Testis (tissue), 3 donors: ENCODE data around the gene C4orf36. TPM values are rescaled to one million over a fixed set of nuclear protein-coding genes. Genes with fewer than 3 reads are reported as not detected.

Source experiments
- DNase-seq: peaks from one replicate; pipeline ENCODE4 v3.0.0-alpha.2; 2019
- H3K27ac ChIP-seq, 2 donors: fragments of 200-600 bp; sonication (generic); one replicate each; pipeline ENCODE4 v1.5.1; 2019
- H3K27me3 ChIP-seq: fragments of 200-600 bp; sonication (generic); one replicate; pipeline ENCODE4 v1.5.1; 2019
- H3K36me3 ChIP-seq: fragments of 200-600 bp; sonication (generic); one replicate; pipeline ENCODE4 v1.5.1; 2017; ENCODE audit warnings: low read depth; ENCODE audit errors: missing control alignments
- H3K4me1 ChIP-seq: fragments of 200-600 bp; sonication (generic); one replicate; pipeline ENCODE4 v1.5.1; 2019
- H3K4me3 ChIP-seq, 2 donors: fragments of 200-600 bp; sonication (generic); one replicate each; pipeline ENCODE4 v1.5.1; 2017 to 2019
- H3K9me3 ChIP-seq: fragments of 200-600 bp; sonication (generic); one replicate; pipeline ENCODE4 v1.5.1; 2017
- POLR2A ChIP-seq: fragments of 450-650 bp; IDR thresholded peaks from one replicate; pipeline ENCODE4 v1.6.1; 2017; ENCODE audit warnings: antibody characterized with exemption, mild to moderate bottlenecking, moderate library complexity
- WGBS, 2 donors: methylation state at CpG; one replicate each; pipeline ENCODE4 v1.1.5; 2018; 5-methylcytosine and 5-hydroxymethylcytosine counted together
- intact Hi-C: fragments of 100-400 bp; cut with DNase I; formaldehyde crosslinking; loops from one replicate; pipeline ENCODE4 v1.15.1; 2023; ENCODE audit warnings: low total_unique reads
- polyA plus RNA-seq: library from polyadenylated mRNA; stranded (reverse); fragments of 350-450 nt; fragmentation: Illumina TruSeq; extraction: RNeasy Lipid Tissue Mini Kit (QIAGEN cat#74804); gene quantifications from one replicate; pipeline ENCODE4 v1.2.3, GENCODE V29; 2014; ENCODE audit warnings: low read depth, low replicate concordance; ENCODE audit not compliant: insufficient read depth
- total RNA-seq, 2 donors: library from RNA; depleted of rRNA; stranded (reverse); fragments of >200 nt; gene quantifications; one replicate each; pipeline ENCODE4 v1.2.3, GENCODE V29; 2016
- TF ChIP-seq, protein P1 (sequence below), 3 experiments: fragments of 450-650 bp in 2 of 3; fragments of 200-600 bp in 1 of 3; sonication (generic) in 1 of 3; IDR thresholded peaks; one replicate each; pipeline ENCODE4 v1.5.1; 2016 to 2019; ENCODE audit warnings: antibody characterized with exemption in 3 of 3, mild to moderate bottlenecking in 2 of 3, moderate library complexity in 1 of 3

C4orf36 gene
- total and polyA plus RNA-seq, 3 donors from 2014 or later, result 5.9 to 26.4 (median 20.0) TPM

DNA sequence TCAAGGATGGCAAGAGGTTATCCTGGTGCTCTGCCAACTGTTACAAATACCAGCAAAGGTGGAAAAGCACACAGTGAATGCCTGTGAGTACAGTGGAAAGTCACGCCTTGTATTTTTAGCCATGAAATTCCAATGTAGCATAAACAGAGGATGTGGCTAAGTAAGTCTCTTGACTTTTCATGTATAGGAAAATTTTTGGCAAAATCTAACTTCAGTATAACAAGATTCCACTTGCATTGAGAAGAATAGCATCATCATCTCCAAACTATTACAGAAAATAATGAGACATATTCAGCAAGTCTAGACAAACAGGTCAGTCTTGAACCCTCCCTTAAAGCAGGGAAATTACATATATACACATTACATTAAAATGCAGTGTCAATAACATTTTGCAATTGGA lies 50.9 kb downstream of the C4orf36 start:
- intact Hi-C loops, result no loop called here
- Histone ChIP-seq H3K27ac (no peak overlapping the region), H3K36me3 (no peaks in the 10 kb centered on the region), H3K27me3 (no peaks in the 10 kb centered on the region), H3K4me3 (no peak overlapping the region), H3K9me3 (no peaks in the 10 kb centered on the region), H3K4me1 (no peaks in the 10 kb centered on the region)
- WGBS, 2 donors, result 96 to 100% methylated on average over 1 of the region's 1 CpG
- DNase-seq, result no peak
- TF ChIP-seq POLR2A, result no peak
- TF ChIP-seq, protein P1, sequence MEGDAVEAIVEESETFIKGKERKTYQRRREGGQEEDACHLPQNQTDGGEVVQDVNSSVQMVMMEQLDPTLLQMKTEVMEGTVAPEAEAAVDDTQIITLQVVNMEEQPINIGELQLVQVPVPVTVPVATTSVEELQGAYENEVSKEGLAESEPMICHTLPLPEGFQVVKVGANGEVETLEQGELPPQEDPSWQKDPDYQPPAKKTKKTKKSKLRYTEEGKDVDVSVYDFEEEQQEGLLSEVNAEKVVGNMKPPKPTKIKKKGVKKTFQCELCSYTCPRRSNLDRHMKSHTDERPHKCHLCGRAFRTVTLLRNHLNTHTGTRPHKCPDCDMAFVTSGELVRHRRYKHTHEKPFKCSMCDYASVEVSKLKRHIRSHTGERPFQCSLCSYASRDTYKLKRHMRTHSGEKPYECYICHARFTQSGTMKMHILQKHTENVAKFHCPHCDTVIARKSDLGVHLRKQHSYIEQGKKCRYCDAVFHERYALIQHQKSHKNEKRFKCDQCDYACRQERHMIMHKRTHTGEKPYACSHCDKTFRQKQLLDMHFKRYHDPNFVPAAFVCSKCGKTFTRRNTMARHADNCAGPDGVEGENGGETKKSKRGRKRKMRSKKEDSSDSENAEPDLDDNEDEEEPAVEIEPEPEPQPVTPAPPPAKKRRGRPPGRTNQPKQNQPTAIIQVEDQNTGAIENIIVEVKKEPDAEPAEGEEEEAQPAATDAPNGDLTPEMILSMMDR (IDR thresholded peaks at IDR 0.05), result no peak

DNA sequence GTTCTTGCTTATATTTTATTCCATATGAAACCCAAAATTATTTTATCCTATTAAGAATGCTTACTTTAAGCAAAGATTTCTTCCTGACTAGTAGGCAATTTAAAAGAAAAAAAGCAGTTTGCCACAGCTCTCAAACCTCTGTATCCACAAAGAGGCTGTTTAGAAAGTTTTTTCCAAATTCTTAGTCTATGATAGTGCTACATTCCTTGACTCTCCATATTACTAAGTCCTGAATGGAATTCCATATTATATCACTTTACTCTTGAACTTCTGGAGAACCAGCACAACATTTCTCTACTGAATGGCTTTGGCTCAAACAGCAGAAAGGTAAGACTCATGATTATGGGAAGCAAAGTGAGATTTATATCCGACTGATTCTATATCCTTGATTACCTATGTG lies 51.4 kb downstream of the C4orf36 start:
- no peak for TF ChIP-seq POLR2A
- TF ChIP-seq, protein P1 (IDR thresholded peaks at IDR 0.05), result no peak
- DNase-seq, result no peak
- 93 to 94% methylated on average over 1 of the region's 1 CpG for WGBS, 2 donors
- intact Hi-C loops, result no loop called here
- Histone ChIP-seq H3K4me1 (no peaks in the 10 kb centered on the region), H3K9me3 (no peaks in the 10 kb centered on the region), H3K27ac (no peak overlapping the region), H3K4me3 (no peak overlapping the region), H3K36me3 (no peaks in the 10 kb centered on the region), H3K27me3 (no peaks in the 10 kb centered on the region)

DNA sequence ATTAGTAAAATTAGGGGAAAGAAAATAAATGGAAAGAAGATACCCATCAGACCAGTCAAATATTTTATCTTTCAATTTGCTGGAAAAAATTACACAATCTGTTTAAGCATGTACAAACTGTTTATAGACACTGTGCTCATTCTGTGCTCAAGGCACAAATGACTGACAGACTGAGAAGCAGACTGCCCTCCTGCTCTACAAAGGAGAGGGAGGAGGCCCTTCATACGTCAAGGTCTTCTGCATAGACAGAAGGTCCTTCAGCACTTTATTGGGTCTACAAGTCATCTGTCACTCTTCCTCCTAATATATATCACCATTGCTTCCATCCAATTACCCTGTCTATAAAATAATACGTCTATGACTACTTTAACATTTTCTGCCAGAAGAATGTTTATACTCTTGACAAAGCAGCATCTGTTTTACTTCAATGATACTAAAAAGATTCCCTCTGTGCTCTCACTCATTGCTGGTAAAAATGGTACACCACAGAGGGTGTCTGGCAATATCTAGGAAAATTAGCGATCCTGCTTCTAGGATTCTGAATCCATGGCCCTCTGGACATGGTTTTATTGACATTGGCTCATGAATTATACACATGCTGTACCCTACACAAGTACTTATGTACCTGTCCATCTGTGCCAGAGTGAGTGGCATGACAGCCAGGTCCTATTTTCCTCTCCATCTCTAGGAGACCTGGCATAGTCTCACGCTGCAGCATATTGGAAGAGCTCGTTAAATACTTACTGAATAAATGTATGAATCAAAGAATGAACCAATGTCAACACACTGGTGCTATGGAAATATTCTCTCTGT lies 54.3 kb downstream of the C4orf36 start:
- H3K9me3 ChIP-seq, result no peaks in the 10 kb centered on the region
- intact Hi-C loops, result no loop called here
- H3K4me3 ChIP-seq, result no peak overlapping the region
- DNase-seq, result no peak
- WGBS, 2 donors, result 70 to 82% methylated on average over 5 of the region's 5 CpGs
- H3K27me3 ChIP-seq, result no peaks in the 10 kb centered on the region
- TF ChIP-seq, protein P1 (IDR thresholded peaks at IDR 0.05), result no peak
- TF ChIP-seq POLR2A, result no peak
- no peaks in the 10 kb centered on the region for H3K36me3 ChIP-seq
- H3K4me1 ChIP-seq, result no peaks in the 10 kb centered on the region
- H3K27ac ChIP-seq, result no peak overlapping the region

DNA sequence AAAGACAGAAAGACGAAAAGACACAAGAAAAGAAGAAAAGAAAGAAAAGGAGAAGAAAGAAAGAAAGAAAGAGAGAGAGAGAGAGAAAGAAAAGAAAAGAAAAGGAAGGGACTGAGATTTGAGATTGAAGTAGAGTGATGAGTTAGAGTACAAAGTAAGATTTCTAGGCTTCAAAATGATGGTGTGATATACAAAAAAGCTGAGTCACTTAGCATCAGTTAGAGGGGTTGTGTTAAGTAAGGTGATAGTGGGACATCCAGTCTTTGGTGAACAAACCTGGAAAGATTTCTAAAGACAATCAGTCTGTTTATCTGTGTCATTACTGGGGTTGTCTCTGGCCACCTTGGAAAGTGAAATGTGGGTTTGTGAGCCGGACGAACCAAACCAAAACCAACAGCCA lies 56.5 kb downstream of the C4orf36 start:
- Histone ChIP-seq H3K27me3 (no peaks in the 10 kb centered on the region), H3K4me1 (no peaks in the 10 kb centered on the region), H3K36me3 (no peaks in the 10 kb centered on the region), H3K9me3 (no peaks in the 10 kb centered on the region), H3K4me3 (no peak overlapping the region), H3K27ac (no peak overlapping the region)
- intact Hi-C loops, result no loop called here
- DNase-seq, result no peak
- 80 to 90% methylated on average over 3 of the region's 3 CpGs for WGBS, 2 donors
- TF ChIP-seq, protein P1 (IDR thresholded peaks at IDR 0.05), result no peak
- no peak for TF ChIP-seq POLR2A

DNA sequence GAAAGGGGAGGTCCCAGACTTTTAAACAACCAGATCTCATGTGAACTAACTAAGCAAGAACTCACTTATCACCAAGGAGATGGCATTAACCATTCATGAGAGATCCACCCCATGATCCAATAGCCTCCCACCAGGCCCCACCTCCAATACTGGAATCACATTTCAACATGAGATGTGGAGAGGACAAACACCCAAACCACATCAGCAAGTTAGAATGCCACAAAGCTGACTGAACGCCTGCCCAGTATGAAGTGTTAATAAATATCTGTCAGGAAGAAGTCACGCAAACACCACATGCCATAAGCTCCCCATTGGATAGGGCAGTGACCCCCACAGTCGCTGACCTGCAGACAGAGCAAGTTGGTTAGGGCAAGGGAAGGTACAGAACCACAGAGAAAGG lies 57.3 kb downstream of the C4orf36 start:
- Histone ChIP-seq H3K9me3 (no peaks in the 10 kb centered on the region), H3K4me3 (no peak overlapping the region), H3K4me1 (no peaks in the 10 kb centered on the region), H3K27me3 (no peaks in the 10 kb centered on the region), H3K36me3 (no peaks in the 10 kb centered on the region), H3K27ac (no peak overlapping the region)
- TF ChIP-seq, protein P1 (IDR thresholded peaks at IDR 0.05), result no peak
- no peak for TF ChIP-seq POLR2A
- intact Hi-C loops, result no loop called here
- 84 to 97% methylated on average over 3 of the region's 3 CpGs for WGBS, 2 donors
- DNase-seq, result no peak
